Measurements from ENCODE around the gene GPR37L1.

GPR37L1 gene

GRCh38 chr1:202112859-202113689 is 9.6 kb upstream of the GPR37L1 start:
- TF ChIP-seq POLR2AphosphoS5 (IDR thresholded peaks at IDR 0.05; ENCODE audit: low read depth, low read length) (no peak), POLR2A (IDR thresholded peaks at IDR 0.05; ENCODE audit: low read depth, low read length) (no peak), TAF1 (IDR thresholded peaks at IDR 0.05; ENCODE audit: borderline replicate concordance, low read depth, low read length) (no peak)
- DNase-seq (ENCODE audit: insufficient read length) = no peak
- FAIRE-seq = no peak

- TF ChIP-seq POLR2AphosphoS5 (IDR thresholded peaks at IDR 0.05; ENCODE audit: low read depth, low read length) (no peak), POLR2A (IDR thresholded peaks at IDR 0.05; ENCODE audit: low read depth, low read length) (no peak), TAF1 (IDR thresholded peaks at IDR 0.05; ENCODE audit: borderline replicate concordance, low read depth, low read length) (no peak)
- DNase-seq (ENCODE audit: insufficient read length) = no peak
- FAIRE-seq = no peak
These were observed 8.9 kb upstream of the GPR37L1 start for GRCh38 chr1:202113690-202114300.

- FAIRE-seq = no peak
- TF ChIP-seq TAF1 (IDR thresholded peaks at IDR 0.05; ENCODE audit: borderline replicate concordance, low read depth, low read length) = no peak
- TF ChIP-seq POLR2A (IDR thresholded peaks at IDR 0.05; ENCODE audit: low read depth, low read length) = no peak
- TF ChIP-seq POLR2AphosphoS5 (IDR thresholded peaks at IDR 0.05; ENCODE audit: low read depth, low read length) = no peak
- no peak for DNase-seq (ENCODE audit: insufficient read length)
These were observed 6.4 kb upstream of the GPR37L1 start for GRCh38 chr1:202116287-202116686.

GRCh38 chr1:202117898-202118371 is 4.8 kb upstream of the GPR37L1 start:
- FAIRE-seq (no peak), DNase-seq (ENCODE audit: insufficient read length) (no peak)

DNA sequence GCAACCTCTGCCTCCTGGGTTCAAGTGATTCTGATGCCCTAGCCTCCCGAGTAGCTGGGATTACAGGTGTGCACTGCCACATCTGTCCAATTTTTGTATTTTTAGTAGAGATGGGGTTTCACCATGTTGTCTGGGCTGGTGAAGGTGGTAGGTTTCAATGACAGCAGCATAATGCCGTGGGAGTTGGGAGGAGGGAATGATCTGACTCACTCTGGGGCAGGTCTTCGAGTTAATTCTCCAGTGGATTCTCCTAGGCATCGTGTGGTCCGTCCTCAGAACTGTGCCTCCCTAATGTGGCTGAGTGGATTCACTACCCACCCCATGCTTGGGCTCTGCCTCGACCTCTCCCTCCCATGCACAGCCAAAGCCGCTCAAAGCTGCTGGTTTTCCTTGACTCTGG is 1.7 kb upstream of the GPR37L1 start:
- TF ChIP-seq POLR2AphosphoS5 (IDR thresholded peaks at IDR 0.05; ENCODE audit: low read depth, low read length) (no peak), TAF1 (IDR thresholded peaks at IDR 0.05; ENCODE audit: borderline replicate concordance, low read depth, low read length) (no peak), POLR2A (IDR thresholded peaks at IDR 0.05; ENCODE audit: low read depth, low read length) (no peak)

More at GRCh38 chr1:202117898-202118371, 4.8 kb upstream of the GPR37L1 start:
- TF ChIP-seq TAF1 (IDR thresholded peaks at IDR 0.05; ENCODE audit: borderline replicate concordance, low read depth, low read length) = no peak
- no peak for TF ChIP-seq POLR2AphosphoS5 (IDR thresholded peaks at IDR 0.05; ENCODE audit: low read depth, low read length)
- no peak for TF ChIP-seq POLR2A (IDR thresholded peaks at IDR 0.05; ENCODE audit: low read depth, low read length)

GRCh38 chr1:202123336-202123813 is 658 bp downstream of the GPR37L1 start:
- TF ChIP-seq TAF1 (IDR thresholded peaks at IDR 0.05; ENCODE audit: borderline replicate concordance, low read depth, low read length) (no peak), POLR2AphosphoS5 (IDR thresholded peaks at IDR 0.05; ENCODE audit: low read depth, low read length) (no peak), POLR2A (IDR thresholded peaks at IDR 0.05; ENCODE audit: low read depth, low read length) (no peak)
- FAIRE-seq = no peak

More for the DNA sequence above, 1.7 kb upstream of the GPR37L1 start:
- no peak for FAIRE-seq
- no peak for DNase-seq (ENCODE audit: insufficient read length)

DNA sequence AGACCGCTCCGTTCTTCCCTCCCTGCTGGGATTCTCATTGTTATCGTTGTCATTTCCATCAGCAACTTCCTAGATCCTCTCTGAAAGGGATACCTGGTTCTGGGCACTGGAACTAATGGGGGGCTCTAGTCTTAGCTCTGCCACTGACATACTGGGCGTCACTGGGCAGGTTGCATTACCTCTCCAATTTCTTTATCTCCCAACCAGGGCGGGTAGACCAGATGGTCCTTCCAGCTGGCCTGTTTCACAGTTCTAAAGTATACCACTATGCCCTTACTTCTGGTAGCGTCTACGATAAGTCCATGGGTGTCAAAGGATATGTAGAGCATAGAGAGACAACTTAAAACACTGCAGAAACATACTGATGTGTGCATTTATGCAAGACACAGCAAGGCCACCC is 1.4 kb downstream of the GPR37L1 start:
- no peak for DNase-seq (ENCODE audit: insufficient read length)
- no peak for FAIRE-seq
- no peak for TF ChIP-seq POLR2AphosphoS5 (IDR thresholded peaks at IDR 0.05; ENCODE audit: low read depth, low read length)
- TF ChIP-seq TAF1 (IDR thresholded peaks at IDR 0.05; ENCODE audit: borderline replicate concordance, low read depth, low read length) = no peak
- TF ChIP-seq POLR2A (IDR thresholded peaks at IDR 0.05; ENCODE audit: low read depth, low read length) = no peak

More at GRCh38 chr1:202123336-202123813, 658 bp downstream of the GPR37L1 start:
- no peak for DNase-seq (ENCODE audit: insufficient read length)

DNA sequence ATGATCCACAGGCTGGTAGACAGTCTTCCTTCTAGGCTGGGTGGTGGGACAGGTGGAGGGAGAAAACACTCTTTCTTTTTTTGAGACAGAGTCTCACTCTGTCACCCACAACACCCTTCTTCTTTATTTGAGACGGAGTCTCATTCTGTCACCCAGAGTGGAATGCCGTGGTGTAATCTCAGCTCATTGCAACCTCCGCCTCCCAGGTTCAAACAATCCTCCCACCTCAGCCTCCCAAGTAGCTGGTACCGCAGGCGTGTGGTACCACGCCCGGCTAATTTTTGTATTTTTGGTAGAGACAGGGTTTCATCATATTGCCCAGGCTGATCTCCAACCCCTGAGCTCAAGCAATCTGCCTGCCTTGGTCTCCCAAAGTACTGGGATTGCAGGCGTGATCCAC is 2.9 kb downstream of the GPR37L1 start:
- FAIRE-seq (no peak), DNase-seq (ENCODE audit: insufficient read length) (no peak)
- TF ChIP-seq POLR2A (IDR thresholded peaks at IDR 0.05; ENCODE audit: low read depth, low read length) (no peak), TAF1 (IDR thresholded peaks at IDR 0.05; ENCODE audit: borderline replicate concordance, low read depth, low read length) (no peak), POLR2AphosphoS5 (IDR thresholded peaks at IDR 0.05; ENCODE audit: low read depth, low read length) (no peak)

GRCh38 chr1:202126426-202126825 is 3.7 kb downstream of the GPR37L1 start:
- TF ChIP-seq POLR2A (IDR thresholded peaks at IDR 0.05; ENCODE audit: low read depth, low read length) (no peak), TAF1 (IDR thresholded peaks at IDR 0.05; ENCODE audit: borderline replicate concordance, low read depth, low read length) (no peak), POLR2AphosphoS5 (IDR thresholded peaks at IDR 0.05; ENCODE audit: low read depth, low read length) (no peak)
- FAIRE-seq (no peak), DNase-seq (ENCODE audit: insufficient read length) (no peak)

GRCh38 chr1:202127061-202127460 is 4.3 kb downstream of the GPR37L1 start:
- DNase-seq (ENCODE audit: insufficient read length) (no peak), FAIRE-seq (no peak)
- TF ChIP-seq POLR2AphosphoS5 (IDR thresholded peaks at IDR 0.05; ENCODE audit: low read depth, low read length) = no peak
- TF ChIP-seq POLR2A (IDR thresholded peaks at IDR 0.05; ENCODE audit: low read depth, low read length) = no peak

GRCh38 chr1:202127836-202128622 is 5.3 kb downstream of the GPR37L1 start:
- DNase-seq (ENCODE audit: insufficient read length) = no peak
- TF ChIP-seq TAF1 (IDR thresholded peaks at IDR 0.05; ENCODE audit: borderline replicate concordance, low read depth, low read length) (no peak), POLR2AphosphoS5 (IDR thresholded peaks at IDR 0.05; ENCODE audit: low read depth, low read length) (no peak), POLR2A (IDR thresholded peaks at IDR 0.05; ENCODE audit: low read depth, low read length) (no peak)
- FAIRE-seq = no peak

Data from GM12892 (cell line).